HFFc6 (cell line): ENCODE data around the gene FCHSD2. TPM values are rescaled to one million over a fixed set of nuclear protein-coding genes. Genes with fewer than 3 reads are reported as not detected.

ENCODE experiments used
- DNase-seq: peaks from one replicate; pipeline ENCODE4 v3.0.0-alpha.2; 2018
- H3K27ac Mint-ChIP-seq: 2 replicates; pipeline ENCODE4 v1.8.0; 2020; ENCODE audit warnings: mild to moderate bottlenecking, mixed read lengths
- H3K27me3 Mint-ChIP-seq: 2 replicates; pipeline ENCODE4 v1.8.0; 2021; ENCODE audit warnings: mild to moderate bottlenecking, moderate library complexity, mixed read lengths; ENCODE audit not compliant: insufficient read depth
- H3K36me3 Mint-ChIP-seq: 2 replicates; pipeline ENCODE4 v1.8.0; 2021; ENCODE audit warnings: low read depth, mixed read lengths
- H3K4me1 Mint-ChIP-seq: 2 replicates; pipeline ENCODE4 v1.8.0; 2020; ENCODE audit warnings: low read depth, mixed read lengths
- H3K4me3 Mint-ChIP-seq: 2 replicates; pipeline ENCODE4 v1.8.0; 2020; ENCODE audit warnings: mild to moderate bottlenecking, moderate library complexity, mixed read lengths
- H3K9me3 Mint-ChIP-seq: 2 replicates; pipeline ENCODE4 v1.8.0; 2020; ENCODE audit warnings: mild to moderate bottlenecking, mixed read lengths
- CTCF ChIP-seq: fragments of 200-600 bp; sonication (generic); IDR thresholded peaks from 2 replicates; pipeline ENCODE4 v1.5.0; 2021; ENCODE audit warnings: antibody characterized with exemption, mild to moderate bottlenecking
- total RNA-seq, 6 experiments: library from RNA; stranded (reverse); fragmentation: NEBNext Ultra II Directional; extraction: Animal tissue kit (Norgen Biotek cat#: 25700); gene quantifications; 2 replicates in 1 of 6; 3 replicates in 5 of 6; pipeline ENCODE4 v1.2.3, GENCODE V29; 2021

FCHSD2 gene
- total RNA-seq, 6 experiments from 2014 or later = 58.9 to 68.2 (median 65.0) TPM

- Mint-ChIP-seq H3K4me3 (no peak overlapping the region), H3K4me1 (peaks cover 9% of the 10 kb centered on the region; the same call in 1 of the 2 replicates), H3K9me3 (no peaks in the 10 kb centered on the region), H3K36me3 (peaks cover 11% of the 10 kb centered on the region), H3K27ac (no peak overlapping the region), H3K27me3 (no peaks in the 10 kb centered on the region)
- DNase-seq = peak; percentile 18
- TF ChIP-seq CTCF = peak; percentile 75
These were observed 293.2 kb downstream of the FCHSD2 start for GRCh38 chr11:72848846-72849466.

- no peak for TF ChIP-seq CTCF
- Mint-ChIP-seq H3K27ac (peak overlapping the region; percentile 28), H3K4me3 (no peak overlapping the region), H3K36me3 (peaks cover 46% of the 10 kb centered on the region), H3K4me1 (peaks cover 28% of the 10 kb centered on the region), H3K9me3 (no peaks in the 10 kb centered on the region), H3K27me3 (peaks cover 2% of the 10 kb centered on the region; the same call in 1 of the 2 replicates)
- no peak for DNase-seq
These were observed 297.8 kb downstream of the FCHSD2 start for GRCh38 chr11:72844356-72844755.

- Mint-ChIP-seq H3K9me3 (no peaks in the 10 kb centered on the region), H3K36me3 (peaks cover 53% of the 10 kb centered on the region), H3K27me3 (peaks cover 2% of the 10 kb centered on the region; the same call in 1 of the 2 replicates), H3K27ac (no peak overlapping the region), H3K4me1 (peaks cover 44% of the 10 kb centered on the region), H3K4me3 (no peak overlapping the region)
- no peak for TF ChIP-seq CTCF
- no peak for DNase-seq
These were observed 299.3 kb downstream of the FCHSD2 start for GRCh38 chr11:72842653-72843330.

GRCh38 chr11:72842126-72842525 lies 300.0 kb downstream of the FCHSD2 start:
- H3K4me1 Mint-ChIP-seq = peaks cover 44% of the 10 kb centered on the region
- DNase-seq = no peak
- H3K9me3 Mint-ChIP-seq = no peaks in the 10 kb centered on the region
- peaks cover 53% of the 10 kb centered on the region for H3K36me3 Mint-ChIP-seq
- H3K27me3 Mint-ChIP-seq = peaks cover 2% of the 10 kb centered on the region; the same call in 1 of the 2 replicates
- no peak overlapping the region for H3K4me3 Mint-ChIP-seq
- H3K27ac Mint-ChIP-seq = peak overlapping the region; percentile 78; the same call in 1 of the 2 replicates
- no peak for TF ChIP-seq CTCF

- H3K27me3 Mint-ChIP-seq = peaks cover 2% of the 10 kb centered on the region; the same call in 1 of the 2 replicates
- peak overlapping the region; percentile 78; the same call in 1 of the 2 replicates for H3K27ac Mint-ChIP-seq
- no peak for TF ChIP-seq CTCF
- H3K36me3 Mint-ChIP-seq = peaks cover 53% of the 10 kb centered on the region
- no peak overlapping the region for H3K4me3 Mint-ChIP-seq
- no peaks in the 10 kb centered on the region for H3K9me3 Mint-ChIP-seq
- H3K4me1 Mint-ChIP-seq = peaks cover 44% of the 10 kb centered on the region
- no peak for DNase-seq
These were observed 300.7 kb downstream of the FCHSD2 start for GRCh38 chr11:72841397-72841796.
